Measurements from ENCODE around the gene GAL. TPM values are rescaled to one million over a fixed set of nuclear protein-coding genes. Genes with fewer than 3 reads are reported as not detected.

Gene GAL
- total RNA-seq, 1 donor from 2014 or later: 0.36 TPM

DNA sequence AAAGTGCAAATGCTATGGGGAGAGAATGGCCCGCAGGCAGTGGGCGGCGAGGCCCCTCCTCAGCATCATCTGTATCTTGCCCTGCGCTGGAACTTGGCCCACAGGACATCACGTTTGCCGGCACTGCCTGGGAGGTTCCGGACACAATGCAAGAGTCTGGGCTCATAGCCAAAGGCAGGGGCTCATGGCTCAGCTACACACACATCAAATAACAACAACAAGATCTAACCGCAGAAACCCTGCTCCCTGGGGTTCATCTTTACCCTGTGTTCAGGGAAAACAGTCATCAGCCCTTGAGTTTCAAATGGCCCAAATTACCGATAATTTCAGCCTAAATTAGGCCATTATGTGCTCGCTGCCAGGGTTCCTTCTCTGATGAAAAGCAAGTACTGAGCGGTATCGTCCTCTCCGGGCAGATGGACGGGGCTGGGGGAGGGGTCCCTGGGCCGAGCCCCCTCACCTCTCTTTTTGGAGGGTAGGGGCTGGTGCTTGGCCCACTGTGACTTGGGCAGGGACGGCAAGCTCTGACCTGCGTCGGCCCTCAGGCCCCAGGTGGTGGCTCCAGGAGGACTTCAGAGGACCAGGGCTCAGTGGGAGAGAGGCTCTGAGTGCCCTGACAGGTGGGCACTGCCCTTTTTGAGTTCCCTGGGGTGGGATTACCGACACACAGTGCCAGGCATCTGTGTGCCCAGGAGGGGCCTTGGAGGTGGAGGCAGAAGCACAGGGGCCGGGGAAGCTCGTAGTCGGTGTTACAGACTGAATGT, 25.0 kb upstream of the GAL start:
- ATAC-seq: peak; percentile 46

- no peak for ATAC-seq
Measured at GRCh38 chr11:68660066-68660810, 24.1 kb upstream of the GAL start.

GRCh38 chr11:68661014-68661413, 23.3 kb upstream of the GAL start:
- no peak for ATAC-seq

- ATAC-seq: no peak
Measured at GRCh38 chr11:68661697-68662603, 22.4 kb upstream of the GAL start.

DNA sequence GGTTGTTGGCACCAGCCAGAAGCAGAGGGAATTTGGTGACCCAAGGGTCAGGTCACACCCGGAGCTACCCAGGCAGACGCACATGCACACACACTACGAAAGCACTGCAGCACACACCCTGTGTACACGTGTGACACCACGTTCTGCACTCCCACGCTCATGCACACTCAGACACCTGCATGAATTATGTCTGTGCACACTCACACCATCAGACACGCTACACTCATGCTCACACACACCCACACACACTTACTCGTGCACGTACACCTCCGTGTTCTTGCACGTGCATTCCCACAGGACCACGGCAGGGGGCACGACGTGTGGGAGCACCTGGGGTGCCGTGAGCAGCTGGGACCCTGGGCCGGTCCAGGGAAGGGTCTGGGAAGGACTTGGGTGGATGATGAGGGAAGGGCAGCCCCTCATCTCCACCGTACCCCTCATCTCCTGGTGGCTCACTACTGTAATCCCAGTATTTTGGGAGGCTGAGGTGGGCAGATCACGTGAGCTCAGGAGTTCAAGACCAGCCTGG, 20.8 kb upstream of the GAL start:
- ATAC-seq: no peak

DNA sequence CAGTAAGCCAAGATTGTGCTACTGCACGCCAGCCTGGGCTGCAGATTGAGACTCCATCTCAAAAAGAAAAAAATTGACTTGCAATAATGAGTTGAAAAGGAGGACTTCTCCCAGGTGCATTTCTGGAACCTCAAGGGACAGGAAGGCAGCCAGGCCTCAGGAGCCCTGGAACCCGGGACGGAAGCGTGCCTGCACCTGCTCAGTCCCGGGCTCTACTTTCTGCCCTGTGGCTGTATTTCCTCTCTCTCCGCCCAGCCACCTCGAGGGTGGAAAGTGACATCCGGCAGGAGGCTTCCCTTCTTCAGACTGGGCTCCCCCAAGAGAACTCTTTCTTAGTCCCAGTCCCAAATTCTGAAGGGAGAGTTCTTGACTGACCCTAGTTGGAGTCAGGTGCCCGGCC, 20.2 kb upstream of the GAL start:
- ATAC-seq: no peak

DNA sequence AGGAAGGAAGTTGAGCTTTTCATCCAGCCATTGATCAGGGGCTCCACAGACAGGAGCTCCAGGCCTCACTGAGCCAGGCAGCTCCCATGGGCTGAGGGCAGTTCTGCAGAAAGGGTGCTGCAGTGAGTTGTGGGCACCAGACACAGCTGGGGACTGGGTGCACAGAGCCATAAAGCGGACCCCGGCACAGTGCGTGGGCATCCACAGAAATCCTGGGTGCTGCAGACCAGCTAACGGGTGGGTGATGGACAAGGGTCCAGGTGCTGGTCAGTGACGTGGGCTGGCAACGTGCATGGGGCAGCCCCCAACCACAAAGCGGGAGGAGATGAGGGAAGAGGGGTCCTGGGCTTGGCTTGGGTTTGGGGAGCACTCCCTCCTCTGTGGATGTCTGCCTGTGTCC, 19.4 kb upstream of the GAL start:
- ATAC-seq: no peak

- no peak for ATAC-seq
Measured at GRCh38 chr11:68665436-68665835, 18.9 kb upstream of the GAL start.

DNA sequence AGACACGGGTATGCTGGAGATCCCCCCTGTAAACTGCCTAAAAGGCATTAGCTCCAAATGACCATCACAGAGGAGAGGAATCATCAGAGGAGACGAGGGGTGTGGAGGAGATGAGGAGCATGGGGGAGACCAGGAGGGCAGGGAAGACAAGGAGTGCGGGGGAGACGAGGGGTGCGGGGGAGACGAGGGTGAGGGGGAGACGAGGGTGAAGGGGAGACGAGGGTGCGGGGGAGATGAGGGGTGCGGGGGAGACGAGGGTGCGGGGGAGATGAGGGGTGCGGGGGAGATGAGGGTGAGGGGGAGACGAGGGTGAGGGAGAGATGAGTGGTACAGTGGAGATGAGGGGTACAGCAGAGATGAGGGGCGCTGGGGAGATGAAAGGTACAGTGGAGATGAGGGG, 17.5 kb upstream of the GAL start:
- no peak for ATAC-seq

DNA sequence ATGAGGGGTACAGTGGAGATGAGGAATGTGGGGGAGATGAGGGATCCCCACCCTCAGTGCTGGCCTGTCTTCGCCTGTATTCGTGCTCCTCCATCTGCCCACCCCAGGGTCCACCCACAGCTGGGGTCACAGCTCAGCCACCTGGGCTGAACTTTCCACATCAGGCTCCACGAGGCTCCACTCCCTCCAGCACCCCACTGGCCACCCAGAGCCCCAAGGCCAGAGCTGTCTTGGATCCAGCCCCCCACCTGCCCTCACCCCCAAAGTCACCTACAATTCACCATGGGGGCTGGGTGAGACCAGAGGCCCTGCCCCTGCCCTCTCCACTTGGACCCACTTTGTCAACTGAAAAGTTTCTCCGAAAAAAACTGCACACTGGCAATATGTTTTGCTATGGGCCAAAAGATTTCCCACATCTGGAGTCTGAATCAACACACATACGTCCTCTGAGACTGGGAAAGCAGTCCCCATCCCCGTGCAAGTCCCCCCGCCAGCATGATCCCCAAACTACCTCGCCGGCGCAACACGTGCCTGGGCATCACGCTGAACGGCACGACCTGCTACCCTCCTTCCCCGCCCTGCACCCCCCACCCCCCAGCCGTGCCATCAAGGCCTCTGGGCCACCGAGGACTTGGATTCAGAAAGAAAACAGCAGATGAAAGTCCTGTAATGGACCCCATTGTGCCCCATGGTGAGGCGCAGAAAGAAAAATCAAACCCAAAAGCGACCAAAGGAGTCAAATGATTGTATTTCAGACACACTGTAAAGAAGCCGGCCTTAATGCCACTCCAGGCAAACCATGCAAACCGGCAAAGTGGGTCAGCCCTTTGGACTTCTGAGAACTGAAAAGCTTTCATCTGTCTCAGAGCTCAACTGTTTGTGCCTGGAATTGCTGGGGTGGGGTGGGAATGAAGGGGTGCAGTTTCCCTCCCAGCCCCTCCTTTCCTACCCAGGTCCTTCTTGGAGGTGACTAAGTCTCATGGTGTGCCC, 16.5 kb upstream of the GAL start:
- ATAC-seq: no peak

- ATAC-seq: no peak
Measured at GRCh38 chr11:68669301-68670090, 14.8 kb upstream of the GAL start.

DNA sequence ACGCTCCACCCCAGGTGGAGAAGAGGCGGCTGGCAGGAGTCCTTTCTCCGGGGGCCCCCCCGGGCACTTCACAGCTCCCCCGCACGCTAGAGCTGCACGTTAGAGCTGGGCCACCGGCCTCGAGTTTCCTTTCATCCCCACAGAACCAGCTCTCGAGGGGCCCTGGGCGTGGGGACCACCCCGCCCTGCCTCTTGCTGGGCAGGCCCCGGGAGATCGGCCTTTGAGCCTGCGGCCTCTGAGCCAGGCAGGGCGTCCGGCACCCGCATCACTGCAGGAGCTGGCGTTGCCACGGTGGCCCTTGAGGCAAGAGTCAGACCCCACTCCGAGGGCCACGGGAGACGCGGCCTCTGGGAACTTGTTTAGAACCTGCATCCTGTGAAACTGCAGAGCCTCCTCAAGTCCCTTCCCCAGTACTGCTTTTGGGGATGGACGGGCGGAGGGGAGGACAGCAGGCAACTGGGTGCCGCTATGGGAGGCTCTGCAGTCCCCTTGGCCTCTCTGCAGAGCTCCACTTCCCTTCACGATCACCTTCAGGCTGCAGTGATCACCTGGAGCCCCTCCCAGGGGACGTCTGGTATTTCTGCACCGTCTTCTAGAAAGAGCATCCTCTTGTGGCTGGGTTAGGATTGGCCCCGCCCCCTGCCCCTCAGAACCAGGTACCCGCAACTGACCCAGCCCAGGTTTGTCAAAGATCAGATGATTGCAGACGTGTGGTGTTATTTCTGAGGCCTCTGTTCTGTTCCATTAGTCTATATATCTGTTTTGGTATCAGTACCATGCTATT, 13.9 kb upstream of the GAL start:
- ATAC-seq: no peak

DNA sequence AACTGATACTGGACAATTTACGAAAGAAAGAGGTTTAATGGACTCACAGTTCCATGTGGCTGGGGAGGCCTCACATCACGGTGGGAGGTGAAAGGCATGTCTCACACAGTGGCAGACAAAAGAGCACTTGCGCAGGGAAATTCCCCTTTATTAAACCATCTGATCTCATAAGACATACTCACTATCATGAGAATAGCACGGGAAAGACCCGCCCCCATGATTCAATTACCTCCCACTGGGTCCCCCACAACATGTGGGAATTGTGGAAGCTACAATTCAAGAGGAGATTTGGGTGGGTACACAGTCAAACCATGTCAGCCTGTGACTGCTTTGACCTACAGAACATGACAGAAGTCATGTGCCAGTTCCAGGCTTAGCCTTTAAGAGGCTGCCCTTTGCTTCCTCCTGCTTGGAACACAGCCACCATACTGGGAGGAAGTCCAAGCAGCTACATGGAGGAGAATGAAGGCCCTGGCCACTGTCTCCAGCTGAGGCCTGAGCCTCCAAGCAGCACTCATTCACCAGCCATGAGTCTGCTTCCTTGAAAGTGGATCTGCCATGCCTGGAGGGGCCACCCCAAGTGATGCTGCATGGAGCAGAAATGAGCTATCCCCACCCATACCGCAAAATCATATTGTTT, 10.9 kb upstream of the GAL start:
- no peak for ATAC-seq

GRCh38 chr11:68673991-68674390, 10.4 kb upstream of the GAL start:
- ATAC-seq: no peak

- no peak for ATAC-seq
Measured at GRCh38 chr11:68674461-68674860, 9.9 kb upstream of the GAL start.

GRCh38 chr11:68677432-68677831, 6.9 kb upstream of the GAL start:
- peak; percentile 55 for ATAC-seq

GRCh38 chr11:68678031-68678441, 6.3 kb upstream of the GAL start:
- no peak for ATAC-seq

DNA sequence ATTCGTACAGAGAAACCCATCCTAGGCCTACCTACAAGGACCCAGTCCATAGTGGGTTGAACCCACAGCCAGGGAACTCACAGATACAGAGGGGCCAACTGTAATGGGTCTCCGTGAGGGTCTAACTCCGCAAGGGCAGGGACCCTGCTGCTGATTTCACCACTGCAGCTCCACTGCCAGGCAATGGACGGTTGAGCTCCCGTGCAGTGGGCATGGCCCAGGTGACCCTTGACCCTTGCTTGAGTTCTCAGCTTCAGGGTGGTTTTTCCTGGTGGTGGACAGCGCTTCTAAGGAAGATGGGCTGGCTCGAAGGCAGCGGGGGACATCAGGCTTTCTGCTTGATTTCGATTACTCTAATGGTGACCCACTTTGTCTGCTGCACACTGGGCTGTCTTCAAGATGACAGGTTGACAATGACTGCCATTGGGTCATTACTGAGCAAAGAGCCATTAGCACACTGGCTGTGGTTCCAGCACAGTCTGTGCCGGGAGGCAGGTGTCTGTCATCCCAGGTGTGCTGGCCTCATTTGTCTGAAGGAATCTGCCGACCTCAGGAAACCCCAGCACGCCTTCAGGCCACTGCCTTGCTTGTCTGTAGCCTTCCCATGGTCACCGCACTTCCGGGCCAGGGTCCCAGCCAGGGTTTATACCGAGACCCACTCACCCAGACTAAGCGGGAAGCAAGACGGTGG, 3.7 kb upstream of the GAL start:
- ATAC-seq: no peak

DNA sequence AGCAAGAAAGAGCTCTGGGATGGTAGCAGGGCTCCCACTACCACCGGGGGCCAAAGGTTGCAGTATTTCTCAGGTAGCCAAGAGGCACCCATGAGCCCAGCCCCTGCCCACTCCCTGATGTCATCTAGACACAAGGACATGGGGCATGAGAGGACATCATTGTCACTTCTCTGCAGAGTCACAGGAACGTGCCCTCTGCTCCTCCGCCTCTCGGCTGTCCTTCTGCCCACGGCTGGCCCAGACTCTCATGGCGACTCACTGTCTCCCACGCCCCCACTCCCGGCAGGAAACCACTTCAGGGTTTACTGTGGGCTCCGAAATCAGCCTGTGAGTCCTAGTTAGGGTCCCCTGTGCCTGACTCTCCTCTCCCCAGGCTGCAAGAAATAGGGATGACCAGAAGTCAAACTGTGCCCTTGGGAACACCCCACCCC, 1.8 kb upstream of the GAL start:
- no peak for ATAC-seq
